AG04449 (cell line): ENCODE measurements around the gene SRM.

ENCODE experiments used
- CTCF ChIA-PET: fragments of 350-600 bp; formaldehyde crosslinking; extraction: SDS; loops from one replicate; lab custom pipeline; 2021; ENCODE audit warnings: antibody characterized with exemption; lab: Yijun Ruan, JAX
- POLR2A ChIA-PET: fragments of 400-600, 350-600 bp; formaldehyde crosslinking; extraction: SDS; loops from one replicate; lab custom pipeline; 2020; ENCODE audit warnings: antibody characterized with exemption, inconsistent platforms; lab: Yijun Ruan, JAX
- DNase-seq: peaks from one replicate; pipeline ENCODE4 v3.0.0-alpha.2; 2010; ENCODE audit warnings: low read depth, low spot score
- H3K4me3 ChIP-seq: 2 replicates; pipeline ENCODE4 v1.5.1; 2011; ENCODE audit warnings: low read depth, mild to moderate bottlenecking, control low read depth, low read length
- CTCF ChIP-seq: IDR thresholded peaks from one replicate; pipeline ENCODE4 v1.5.1; 2011; ENCODE audit warnings: mild to moderate bottlenecking, moderate library complexity, low read length, control low read depth, inconsistent platforms; ENCODE audit not compliant: insufficient read depth; ENCODE audit errors: missing control alignments

Gene SRM

GRCh38 chr1:11072216-11072917 is 12.5 kb upstream of the SRM start:
- no peak overlapping the region for H3K4me3 ChIP-seq
- TF ChIP-seq CTCF, result no peak
- CTCF ChIA-PET, result interaction anchor here (1.5 kb wide), 1 partner anchor 35 kb away, joined by 4 read pairs; no protein-coding TSS in a partner anchor
- POLR2A ChIA-PET, result no interaction called here
- no peak for DNase-seq

- no peak overlapping the region for H3K4me3 ChIP-seq
- no peak for TF ChIP-seq CTCF
- POLR2A ChIA-PET, result no interaction called here
- DNase-seq, result no peak
- CTCF ChIA-PET, result interaction anchor here (1.1 to 2.8 kb wide), 2 partner anchors 11 to 34 kb away, joined by 3 to 12 read pairs; no protein-coding TSS in a partner anchor
These were observed 11.8 kb upstream of the SRM start for GRCh38 chr1:11071463-11072215.

- ChIA-PET POLR2A (interaction anchor here (1.9 kb wide), 1 partner anchor 11 kb away, joined by 5 read pairs; the partner anchor contains the start of gene SRM), CTCF (interaction anchor here (1.1 to 2.8 kb wide), 3 partner anchors 10 to 33 kb away, joined by 3 to 12 read pairs (median 4); no protein-coding TSS in a partner anchor)
- DNase-seq, result no peak
- no peak for TF ChIP-seq CTCF
- no peak overlapping the region for H3K4me3 ChIP-seq
These were observed 11.1 kb upstream of the SRM start for GRCh38 chr1:11070876-11071275.

GRCh38 chr1:11068600-11069473 is 9.0 kb upstream of the SRM start:
- no peak overlapping the region for H3K4me3 ChIP-seq
- ChIA-PET POLR2A (interaction anchor here (1.9 kb wide), 1 partner anchor 9 kb away, joined by 5 read pairs; the partner anchor contains the start of gene SRM), CTCF (interaction anchor here (0.9 to 2.8 kb wide), 4 partner anchors 8 to 574 kb away, joined by 3 to 12 read pairs (median 4); no protein-coding TSS in a partner anchor)
- DNase-seq, result no peak
- no peak for TF ChIP-seq CTCF

- no peak for DNase-seq
- no peak for TF ChIP-seq CTCF
- CTCF ChIA-PET, result interaction anchor here (1.5 kb wide), 1 partner anchor 10 kb away, joined by 5 read pairs; no protein-coding TSS in a partner anchor
- POLR2A ChIA-PET, result no interaction called here
- no peak overlapping the region for H3K4me3 ChIP-seq
These were observed 8.1 kb upstream of the SRM start for GRCh38 chr1:11067716-11068599.
